Testis (tissue), 2 donors: ENCODE data around the gene ASIC1.

Source experiments
- CTCF ChIP-seq, 3 experiments: fragments of 450-650 bp in 2 of 3; fragments of 200-600 bp in 1 of 3; sonication (generic) in 1 of 3; IDR thresholded peaks; one replicate each; pipeline ENCODE4 v1.5.1; 2016 to 2019; ENCODE audit warnings: antibody characterized with exemption in 3 of 3, mild to moderate bottlenecking in 2 of 3, moderate library complexity in 1 of 3
- POLR2A ChIP-seq: fragments of 450-650 bp; IDR thresholded peaks from one replicate; pipeline ENCODE4 v1.6.1; 2017; ENCODE audit warnings: antibody characterized with exemption, mild to moderate bottlenecking, moderate library complexity

GRCh38 chr12:50017641-50018040 is 39.8 kb upstream of the ASIC1 start:
- TF ChIP-seq CTCF (IDR thresholded peaks at IDR 0.05): no peak
- TF ChIP-seq POLR2A: no peak
